GM20431 (cell line): Measurements from ENCODE around the gene PIGK.
"Not testable (repeated sequence)": the region's sequence is repeated elsewhere in the genome, so short reads cannot be mapped to it uniquely, and the experiment has no call there.

Experiments used
- in situ Hi-C: fragments of 300-500 bp; cut with MseI, MboI; formaldehyde crosslinking; loops from one replicate; pipeline ENCODE4 v1.15.0; 2020; ENCODE audit warnings: low sequenced_read_pairs; ENCODE audit not compliant: unreplicated experiment

Gene PIGK

DNA sequence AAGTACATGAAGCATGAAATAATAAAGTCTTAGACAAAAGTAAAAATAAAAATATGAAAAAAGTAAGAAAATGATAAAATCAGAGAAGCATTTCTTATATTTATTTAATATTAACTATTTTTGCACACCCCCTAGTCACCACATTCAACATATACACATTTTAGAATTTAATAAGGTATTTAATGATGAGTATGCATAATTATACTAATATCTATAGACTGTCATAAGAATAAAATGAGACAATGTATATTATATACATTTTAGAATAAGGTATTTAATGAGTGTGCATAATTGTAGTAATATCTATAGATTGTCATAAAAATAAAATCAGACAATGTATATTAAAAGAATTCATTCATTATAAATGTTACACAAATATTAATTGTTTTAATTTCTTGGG lies 18.9 kb downstream of the PIGK start:
- in situ Hi-C loops, result no loop called here

DNA sequence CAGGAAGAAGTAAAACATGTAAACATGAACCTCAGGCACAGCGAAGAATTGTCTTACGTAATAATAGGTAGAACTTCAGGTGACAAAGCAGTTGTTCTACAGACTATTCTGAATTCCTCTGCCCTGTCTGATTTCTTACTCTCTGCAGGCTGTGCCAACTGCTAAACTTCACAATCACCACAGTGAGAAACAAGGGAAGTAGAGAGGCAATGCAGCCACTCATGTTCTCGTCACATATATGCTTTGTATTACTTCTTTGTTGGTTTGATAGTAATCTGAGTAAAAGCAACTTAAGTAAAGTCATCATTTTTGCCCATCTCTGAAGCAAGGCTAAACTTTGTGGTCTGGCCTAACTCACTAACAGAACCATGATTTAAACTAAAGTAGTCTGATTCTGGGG lies 21.9 kb downstream of the PIGK start:
- in situ Hi-C loops, result no loop called here

DNA sequence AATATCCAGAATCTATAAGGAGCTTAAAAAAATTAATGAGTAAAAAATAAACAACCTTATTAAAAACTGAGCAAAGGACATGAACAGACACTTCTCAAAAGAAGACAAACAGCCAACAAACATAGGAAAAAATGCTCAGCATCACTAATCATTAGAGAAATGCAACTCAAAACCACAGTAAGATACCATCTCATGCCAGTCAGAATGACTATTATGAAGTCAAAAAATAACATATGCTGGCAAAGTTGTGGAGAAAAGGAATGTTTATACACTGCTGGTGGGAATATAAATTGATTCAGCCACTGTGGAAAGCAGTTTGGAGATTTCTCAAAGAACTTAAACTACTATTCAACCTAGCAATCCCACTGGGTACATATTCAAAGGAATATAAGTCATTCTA lies 25.3 kb downstream of the PIGK start:
- in situ Hi-C loops, result no loop called here

DNA sequence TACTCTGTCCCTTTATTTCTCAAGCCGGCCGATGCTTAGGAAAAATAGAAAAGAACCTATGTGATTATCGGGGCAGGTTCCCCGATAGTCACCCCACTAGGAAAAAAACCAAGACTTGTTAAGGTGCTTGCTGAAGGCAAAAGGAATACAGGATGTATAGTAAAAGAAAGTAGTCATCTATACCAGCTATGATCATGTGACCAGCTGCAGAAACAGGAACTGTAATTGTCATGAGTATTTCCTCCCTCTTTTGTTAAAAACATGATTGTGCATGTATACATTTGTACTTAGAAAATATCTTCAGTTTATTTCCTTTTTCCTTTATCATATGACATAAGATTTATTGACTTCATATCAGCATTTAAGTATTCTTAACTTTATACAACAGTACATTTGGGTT lies 30.5 kb downstream of the PIGK start:
- in situ Hi-C loops, result no loop called here

DNA sequence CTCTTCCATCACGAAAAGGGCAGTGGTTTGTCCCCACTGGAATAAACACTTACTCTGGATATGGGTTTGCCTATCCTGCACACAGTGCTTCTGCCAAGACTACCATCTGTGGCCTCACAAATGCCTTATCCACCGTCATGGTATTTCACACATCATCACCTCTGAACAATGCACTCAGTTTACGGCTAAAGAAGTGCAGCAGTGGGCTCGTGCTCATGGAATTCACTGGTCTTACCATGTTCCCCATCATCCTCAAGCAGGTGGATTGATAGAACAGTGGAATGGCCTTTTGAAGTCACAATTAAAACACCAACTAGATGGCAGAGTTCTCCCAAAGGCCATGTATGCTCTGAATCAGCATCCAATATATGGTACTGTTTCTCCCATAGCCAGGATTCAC lies 32.3 kb downstream of the PIGK start:
- in situ Hi-C loops, result not testable (repeated sequence)

DNA sequence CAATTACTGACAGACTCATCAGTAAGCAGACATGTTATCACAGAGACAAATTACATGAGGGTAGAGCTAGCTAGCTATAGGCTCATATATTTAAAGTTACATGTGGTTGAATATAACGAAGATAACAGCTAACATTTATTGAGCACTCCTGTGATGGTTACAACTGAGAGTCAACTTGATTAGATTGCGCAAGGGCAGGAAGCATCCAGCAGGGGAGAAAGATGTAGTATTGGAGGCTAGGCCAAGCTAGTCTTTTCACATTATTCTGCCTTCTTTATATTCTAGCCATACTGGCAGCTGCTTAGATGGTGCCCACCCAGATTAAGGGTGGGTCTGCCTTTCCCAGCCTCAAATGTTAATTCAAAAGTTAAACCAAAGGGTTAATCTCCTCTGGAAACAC lies 37.1 kb downstream of the PIGK start:
- in situ Hi-C loops, result no loop called here

DNA sequence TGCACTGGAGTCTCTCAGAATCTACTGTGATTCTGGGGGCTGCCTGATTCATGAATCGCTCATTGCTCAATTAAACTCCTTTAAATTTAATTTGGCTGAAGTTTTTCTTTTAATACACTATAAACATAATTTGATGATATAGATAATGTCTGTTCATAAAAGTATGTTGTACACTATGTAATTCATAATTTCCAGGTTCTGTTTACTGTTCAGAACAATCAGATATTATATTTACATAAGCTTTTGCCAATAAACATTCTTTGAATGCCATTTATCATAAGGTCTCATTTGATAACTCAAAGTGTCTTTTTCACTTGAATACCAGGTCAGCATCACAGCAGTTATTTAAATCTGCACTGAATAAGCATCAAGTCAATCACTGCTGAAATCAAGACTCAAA lies 39.6 kb downstream of the PIGK start:
- in situ Hi-C loops, result no loop called here

DNA sequence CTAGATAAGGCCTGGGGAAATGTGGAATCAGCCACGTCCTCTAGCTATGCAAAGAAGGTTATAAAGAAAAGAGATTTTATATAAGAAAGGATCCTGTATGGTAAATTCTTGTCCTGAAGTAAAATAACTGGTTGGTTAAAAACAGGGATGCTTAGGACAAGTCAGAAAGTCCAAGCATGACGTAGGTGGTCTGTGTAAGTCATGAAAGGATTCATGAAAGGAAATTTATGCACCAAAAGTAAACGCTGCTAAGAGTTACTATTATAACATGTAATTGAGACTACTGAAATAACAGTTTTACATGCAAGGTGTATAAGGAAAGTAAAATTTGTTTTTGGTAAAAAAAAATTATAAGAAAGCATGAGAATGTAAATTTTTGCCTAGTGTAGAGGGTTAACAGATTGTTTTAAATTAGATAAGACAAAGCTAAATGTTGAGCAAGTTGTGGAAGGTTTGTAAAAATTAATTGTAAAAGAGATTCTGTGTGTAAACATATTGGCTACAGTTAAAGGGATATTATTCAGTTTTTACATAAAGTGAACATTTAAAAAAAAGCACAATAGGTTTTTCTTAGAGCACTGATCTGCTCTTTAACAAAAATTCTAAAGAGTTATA lies 43.9 kb downstream of the PIGK start:
- in situ Hi-C loops, result no loop called here

DNA sequence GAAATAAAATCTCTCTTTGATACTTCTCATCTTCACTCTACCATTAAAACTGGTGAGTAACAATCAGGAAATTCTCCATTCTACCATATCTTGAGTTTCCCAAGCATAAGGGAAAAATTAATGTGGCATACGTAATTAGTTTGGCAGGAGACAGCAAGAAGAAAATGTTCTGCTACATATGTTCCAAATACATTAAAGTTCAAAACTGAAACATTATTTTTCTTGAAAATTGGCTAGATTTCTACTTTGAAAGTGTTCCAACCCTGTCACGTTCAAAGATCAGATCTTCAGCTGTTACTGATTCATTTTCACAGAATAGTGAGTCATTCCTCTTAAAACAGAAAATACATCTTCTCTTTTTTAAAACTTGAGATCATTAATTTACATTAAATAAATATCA lies 48.5 kb downstream of the PIGK start:
- in situ Hi-C loops, result loop anchor here (25.0 kb wide), 1 partner anchor 367 kb away; no protein-coding TSS in a partner anchor

DNA sequence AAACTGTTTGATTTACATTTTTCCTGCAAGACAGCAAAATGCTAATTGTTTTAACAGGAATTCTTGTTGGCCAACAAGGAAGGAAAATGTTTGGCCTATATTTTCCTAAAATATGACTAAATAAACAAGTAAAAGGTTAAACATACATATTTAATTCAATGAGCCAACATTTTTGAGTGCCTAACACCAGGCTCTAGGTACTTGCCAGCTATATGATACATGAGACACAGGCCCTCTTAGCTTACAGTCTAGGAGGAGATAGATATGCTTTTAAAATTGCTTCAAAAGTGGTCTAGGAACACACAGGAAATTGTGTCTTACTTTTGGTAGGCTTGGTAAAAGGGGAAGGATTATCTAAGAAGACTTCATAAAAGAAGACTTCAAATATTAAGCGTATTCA lies 50.9 kb downstream of the PIGK start:
- in situ Hi-C loops, result loop anchor here (25.0 kb wide), 1 partner anchor 369 kb away; no protein-coding TSS in a partner anchor

DNA sequence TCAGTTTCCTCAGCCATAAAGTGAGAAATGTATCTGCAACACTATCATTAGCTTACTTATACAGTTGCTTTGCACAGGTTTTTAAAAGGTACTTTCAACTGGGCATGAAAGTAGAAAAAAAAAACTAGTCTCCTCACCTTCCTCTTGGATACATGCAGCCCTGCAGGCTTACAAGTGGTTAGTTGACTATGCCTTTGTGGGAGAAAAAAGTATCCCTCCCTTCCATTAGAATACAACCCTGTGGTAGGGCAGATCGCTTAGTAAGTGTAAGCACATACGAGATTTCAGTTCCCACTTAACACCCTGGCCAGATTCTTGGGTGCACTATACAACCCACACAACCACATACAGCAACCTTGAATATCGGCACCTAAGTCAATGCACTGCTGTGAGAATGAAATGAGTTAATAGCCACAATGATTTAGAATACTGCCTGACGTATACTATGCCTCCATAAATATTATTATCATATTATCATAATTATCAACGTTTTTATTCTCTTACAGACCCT lies 54.7 kb downstream of the PIGK start:
- in situ Hi-C loops, result loop anchor here (25.0 kb wide), 1 partner anchor 373 kb away; no protein-coding TSS in a partner anchor

DNA sequence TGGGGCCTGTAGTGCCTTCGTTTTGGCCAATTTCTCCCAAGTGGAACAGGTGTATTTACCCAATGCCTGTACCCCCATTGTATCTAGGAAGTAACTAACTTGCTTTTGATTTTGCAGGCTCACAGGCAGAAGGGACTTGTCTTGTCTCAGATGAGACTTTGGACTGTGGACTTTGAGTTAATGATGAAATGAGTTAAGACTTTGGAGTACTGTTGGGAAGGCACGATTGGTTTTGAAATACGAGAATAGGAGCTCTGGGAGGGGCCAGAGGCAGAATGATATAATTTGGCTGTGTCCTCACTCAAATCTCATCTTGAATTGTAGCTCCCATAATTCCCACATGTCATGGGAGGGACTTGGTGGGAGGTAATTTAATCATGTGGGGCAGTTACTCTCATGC lies 59.5 kb downstream of the PIGK start:
- in situ Hi-C loops, result loop anchor here (25.0 kb wide), 1 partner anchor 378 kb away; no protein-coding TSS in a partner anchor

DNA sequence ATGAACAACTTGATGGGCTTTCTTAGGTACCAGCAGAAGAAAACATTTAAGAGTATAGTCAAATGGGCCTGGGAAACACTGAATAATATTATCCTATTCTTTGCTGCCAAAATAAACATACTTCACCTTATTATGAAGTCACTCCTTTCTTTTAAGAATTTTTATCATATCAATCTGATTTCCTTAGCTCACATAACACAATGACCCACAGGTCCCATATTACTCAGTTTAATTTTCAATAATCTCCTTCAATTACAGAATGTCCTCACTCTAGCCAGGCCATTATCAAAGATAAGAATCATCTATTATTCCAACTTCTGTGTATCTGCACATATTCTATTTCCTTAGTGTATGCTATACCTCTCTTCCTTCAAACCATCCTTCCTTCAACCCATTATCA lies 63.0 kb downstream of the PIGK start:
- in situ Hi-C loops, result loop anchor here (25.0 kb wide), 1 partner anchor 381 kb away; no protein-coding TSS in a partner anchor

DNA sequence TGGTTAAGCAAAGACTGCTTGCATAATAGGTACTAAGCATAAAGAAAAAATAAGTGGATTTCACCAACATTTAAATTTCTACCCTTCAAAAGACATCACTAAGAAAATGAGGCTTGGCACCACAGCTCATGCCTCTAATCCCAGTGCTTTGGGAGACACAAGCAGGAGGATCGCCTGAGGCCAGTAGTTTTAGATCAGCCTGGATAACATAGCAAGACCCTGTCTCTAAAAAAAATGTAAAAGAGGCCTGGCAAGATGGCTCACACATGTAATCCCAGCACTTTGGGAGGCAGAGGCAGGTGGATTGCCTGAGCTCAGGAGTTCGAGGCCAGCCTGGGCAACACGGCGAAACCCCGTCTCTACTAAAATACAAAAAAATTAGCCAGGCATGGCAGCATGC lies 73.0 kb downstream of the PIGK start:
- in situ Hi-C loops, result no loop called here

DNA sequence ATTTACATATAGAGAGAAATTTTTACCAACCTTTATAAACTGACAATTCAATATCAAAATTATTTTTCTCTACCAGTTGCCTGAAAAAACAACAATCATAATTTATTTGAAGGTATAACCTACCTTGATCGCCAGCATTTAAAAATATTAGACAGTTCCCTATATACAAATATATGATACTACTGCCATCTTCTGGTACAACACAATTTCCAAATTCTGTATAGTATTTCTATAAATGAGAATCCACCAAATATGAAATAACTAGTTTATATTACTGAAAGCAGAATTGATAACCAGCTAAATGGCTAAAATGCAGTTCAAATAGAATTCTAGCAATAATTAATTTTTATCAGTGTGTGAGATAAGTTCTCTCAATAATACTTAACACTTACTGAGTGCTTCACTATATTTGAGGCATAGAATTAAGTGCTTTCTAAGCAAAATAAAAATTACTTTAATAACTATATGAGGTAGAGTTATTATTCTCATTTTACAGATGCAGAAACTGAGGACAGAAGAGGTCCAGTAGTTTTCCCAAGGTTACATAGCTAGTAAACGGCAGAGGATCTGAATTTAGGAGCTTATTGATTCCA lies 75.6 kb downstream of the PIGK start:
- in situ Hi-C loops, result no loop called here

DNA sequence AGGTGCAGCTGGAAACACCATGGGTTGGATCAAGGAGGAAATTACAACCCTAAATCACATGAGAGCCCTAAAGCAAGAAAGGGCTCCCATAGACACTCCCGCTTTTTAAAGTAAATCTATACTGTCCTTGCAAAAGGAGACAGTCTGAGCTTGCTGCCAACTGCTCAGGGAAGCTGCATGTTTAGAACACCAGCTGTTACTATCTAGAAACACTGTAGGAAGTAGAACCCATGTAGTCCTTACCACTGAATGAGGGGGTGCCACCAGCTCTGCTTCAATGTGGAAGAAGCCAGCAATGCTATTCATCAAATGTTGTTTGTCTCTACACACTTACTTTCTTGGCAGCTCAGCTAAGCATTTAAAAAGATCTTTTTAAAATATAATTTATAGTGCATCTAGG lies 79.8 kb downstream of the PIGK start:
- in situ Hi-C loops, result no loop called here

DNA sequence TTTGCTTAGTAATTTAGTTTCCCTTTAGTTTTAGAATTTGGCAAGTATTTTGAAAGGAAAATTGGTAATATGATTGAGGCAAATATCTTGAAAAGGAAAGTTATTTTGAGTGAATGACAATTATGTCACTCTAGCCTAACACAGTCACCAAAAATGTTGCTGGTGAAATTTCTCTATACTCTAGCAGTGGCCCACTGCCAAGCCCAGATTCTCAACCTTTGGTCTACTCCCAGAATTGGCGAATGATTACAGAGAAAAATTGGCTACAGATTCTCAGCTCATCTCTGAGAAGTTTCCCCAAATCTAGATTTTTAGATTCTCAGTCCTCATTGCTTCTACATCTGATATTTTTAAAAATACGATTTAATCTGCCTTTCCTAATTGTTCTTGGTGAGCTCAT lies 84.9 kb downstream of the PIGK start:
- in situ Hi-C loops, result no loop called here

DNA sequence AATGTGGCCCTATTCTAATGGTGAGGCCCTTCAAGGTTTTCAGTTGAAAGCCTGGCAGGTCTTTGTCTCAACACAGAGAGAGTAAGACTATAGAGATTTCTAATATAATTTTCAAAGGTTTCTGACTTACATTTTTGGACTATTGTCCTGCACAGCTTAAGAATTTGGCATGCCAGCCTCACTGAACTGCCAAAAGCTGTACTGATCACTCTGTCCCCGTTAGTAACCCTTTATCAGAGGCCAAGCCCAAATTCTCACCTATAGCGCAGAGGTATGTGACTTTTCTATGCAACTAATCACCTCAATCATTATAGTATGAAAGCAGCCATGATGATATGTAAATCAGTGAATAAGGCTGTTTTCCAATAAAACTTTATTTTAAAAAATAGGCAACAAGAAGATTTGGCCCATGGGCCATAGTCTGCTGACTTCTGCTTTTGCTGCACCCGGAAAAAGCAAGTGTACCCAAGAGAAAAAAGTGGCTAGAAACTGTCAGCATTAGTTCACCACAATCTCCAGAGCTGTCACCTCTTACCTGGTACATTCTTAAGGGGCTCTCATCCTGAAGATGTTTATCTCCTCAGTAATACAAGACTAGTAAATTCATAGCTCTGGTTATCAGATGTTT lies 85.4 kb downstream of the PIGK start:
- in situ Hi-C loops, result no loop called here

DNA sequence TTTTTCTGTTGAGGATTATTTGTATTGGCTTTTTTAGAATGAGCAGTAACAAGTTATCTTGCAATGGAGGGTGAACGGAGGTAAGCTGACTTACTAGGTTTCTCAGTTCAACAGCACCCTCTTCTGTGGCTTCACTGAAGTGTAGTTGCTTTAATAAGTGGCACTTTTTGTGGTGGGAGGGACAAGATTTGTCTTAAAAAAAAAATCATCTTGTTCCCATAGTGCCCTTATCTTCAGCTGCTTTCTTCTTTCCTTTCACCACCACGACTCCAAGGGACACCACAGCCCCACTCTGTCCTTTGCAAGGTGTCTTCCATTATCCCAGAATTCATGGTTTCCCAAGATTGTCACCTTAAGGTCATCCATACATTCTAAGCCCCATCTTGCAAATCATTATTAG lies 92.9 kb downstream of the PIGK start:
- in situ Hi-C loops, result no loop called here

DNA sequence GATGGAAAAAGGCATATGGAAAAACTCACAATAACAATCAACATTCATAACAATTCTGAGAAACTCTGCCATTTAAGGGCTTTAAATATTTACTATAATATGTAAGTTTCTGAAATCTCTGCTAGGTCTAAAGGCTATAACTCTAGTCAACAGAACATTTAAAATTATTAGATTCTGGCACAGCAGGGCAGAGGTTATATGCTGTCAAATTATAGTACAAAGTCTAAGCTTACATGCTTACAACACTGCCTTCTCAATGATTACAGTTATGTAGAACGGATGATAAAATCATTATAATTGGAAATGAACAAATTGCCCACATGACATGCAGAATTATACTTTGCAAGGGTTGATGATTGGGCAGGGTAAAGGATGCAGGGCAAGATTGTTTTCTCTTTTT lies 97.7 kb downstream of the PIGK start:
- in situ Hi-C loops, result no loop called here

DNA sequence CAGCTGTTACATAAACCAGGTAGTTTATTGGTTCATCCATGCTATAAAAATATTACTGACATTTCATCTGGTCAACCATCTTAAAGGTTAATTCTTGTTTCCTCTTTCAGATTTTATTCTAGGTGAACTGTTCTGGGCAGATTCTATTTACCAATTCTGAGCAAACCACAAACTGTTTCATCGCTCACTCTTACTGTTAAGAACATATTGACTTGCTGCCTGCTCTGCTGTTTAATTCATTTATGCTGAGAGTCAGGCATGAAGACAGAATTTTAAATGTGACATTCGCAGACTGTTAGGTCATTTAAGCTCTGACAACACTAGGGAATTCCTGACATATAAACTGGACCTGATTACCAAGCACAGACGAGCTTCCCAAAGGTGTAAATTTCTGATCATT lies 98.3 kb downstream of the PIGK start:
- in situ Hi-C loops, result no loop called here
